HCT116 (cell line): ENCODE measurements around the gene DIP2C.

Experiments used
- CTCF ChIP-seq, 3 experiments: fragments of 200-600 bp in 1 of 3; sonication (generic) in 1 of 3; IDR thresholded peaks in 2 of 3; conservative IDR thresholded peaks in 1 of 3; 2 replicates each; pipeline ENCODE4 v1.5.1; 2012 to 2017; ENCODE audit warnings: low read depth in 2 of 3, low read length in 2 of 3, antibody characterized with exemption in 1 of 3, borderline replicate concordance in 1 of 3, control low read depth in 1 of 3, mild to moderate bottlenecking in 1 of 3, mixed read lengths in 1 of 3, mixed run types in 1 of 3, moderate library complexity in 1 of 3; ENCODE audit not compliant: insufficient read depth in 1 of 3
- POLR2AphosphoS5 ChIP-seq: IDR thresholded peaks from 2 replicates; pipeline ENCODE4 v1.6.1; 2011; ENCODE audit warnings: mild to moderate bottlenecking, low read depth, low read length, moderate library complexity
- REST ChIP-seq: IDR thresholded peaks from 2 replicates; pipeline ENCODE4 v1.6.1; 2012; ENCODE audit warnings: low read depth

- TF ChIP-seq REST (no peak), POLR2AphosphoS5 (no peak), CTCF (IDR thresholded peaks at IDR 0.05 in 2 of 3, conservative IDR thresholded peaks at IDR 0.05 in 1 of 3; ENCODE audit: borderline replicate concordance in 1 of 3, insufficient read depth in 1 of 3, low read depth in 2 of 3, low read length in 2 of 3) (no peak)
Observed at GRCh38 chr10:555281-555680, 134.2 kb downstream of the DIP2C start.
